NCI-H1092 (cell line): ENCODE data around the gene CMTR2.
"Not testable (repeated sequence)": the region's sequence is repeated elsewhere in the genome, so short reads cannot be mapped to it uniquely, and the experiment has no call there.

ENCODE experiments used
- DNase-seq: peaks from one replicate; lab custom pipeline; 2025; lab: John Stamatoyannopoulos, UW

The CMTR2 gene

GRCh38 chr16:71288890-71289731, at the start of gene CMTR2:
Gene CMTR2, minus strand, starts transcription at chr16:71289402. Its CDS starts 3,482 bp downstream, at chr16:71285920.
- DNase-seq = peak; percentile 94

GRCh38 chr16:71338632-71339031, 49.4 kb upstream of the CMTR2 start:
- DNase-seq = no peak

- DNase-seq = no peak
Observed at GRCh38 chr16:71338193-71338592, 49.0 kb upstream of the CMTR2 start.

GRCh38 chr16:71337631-71338030, 48.4 kb upstream of the CMTR2 start:
- DNase-seq = no peak

- DNase-seq = no peak
Observed at GRCh38 chr16:71328151-71328550, 38.9 kb upstream of the CMTR2 start.

- no peak for DNase-seq
Observed at GRCh38 chr16:71327720-71328119, 38.5 kb upstream of the CMTR2 start.

GRCh38 chr16:71319999-71320398, 30.8 kb upstream of the CMTR2 start:
- no peak for DNase-seq

GRCh38 chr16:71315269-71315668, 26.1 kb upstream of the CMTR2 start:
- DNase-seq = no peak

- DNase-seq = not testable (repeated sequence)
Observed at GRCh38 chr16:71313591-71313990, 24.4 kb upstream of the CMTR2 start.

- DNase-seq = peak; percentile 48
Observed at GRCh38 chr16:71311553-71312158, 22.5 kb upstream of the CMTR2 start.

GRCh38 chr16:71303938-71304337, 14.7 kb upstream of the CMTR2 start:
- DNase-seq = no peak

GRCh38 chr16:71297341-71297634, 8.1 kb upstream of the CMTR2 start:
- DNase-seq = no peak

- DNase-seq = no peak
Observed at GRCh38 chr16:71296584-71297340, 7.6 kb upstream of the CMTR2 start.

- DNase-seq = no peak
Observed at GRCh38 chr16:71295950-71296349, 6.7 kb upstream of the CMTR2 start.

GRCh38 chr16:71293919-71294318, 4.7 kb upstream of the CMTR2 start:
- no peak for DNase-seq

- DNase-seq = not testable (repeated sequence)
Observed at GRCh38 chr16:71292095-71292494, 2.9 kb upstream of the CMTR2 start.

- DNase-seq = no peak
Observed at GRCh38 chr16:71289732-71290062, 495 bp upstream of the CMTR2 start.

- no peak for DNase-seq
Observed at GRCh38 chr16:71288570-71288889, 672 bp downstream of the CMTR2 start.

- no peak for DNase-seq
Observed at GRCh38 chr16:71287911-71288310, 1.3 kb downstream of the CMTR2 start.

GRCh38 chr16:71287454-71287853, 1.7 kb downstream of the CMTR2 start:
- DNase-seq = no peak

GRCh38 chr16:71283612-71284011, 5.6 kb downstream of the CMTR2 start:
- DNase-seq = no peak

- DNase-seq = no peak
Observed at GRCh38 chr16:71282943-71283342, 6.3 kb downstream of the CMTR2 start.

- no peak for DNase-seq
Observed at GRCh38 chr16:71276589-71277334, 12.4 kb downstream of the CMTR2 start.
